HUES64 (cell line): ENCODE results near the gene GARIN5A.

Experiments
- H3K27ac ChIP-seq: 2 replicates; pipeline ENCODE4 v1.7.0; 2013; ENCODE audit warnings: low read depth, low read length, inconsistent platforms
- H3K27me3 ChIP-seq: 2 replicates; pipeline ENCODE4 v1.6.1; 2013; ENCODE audit warnings: mild to moderate bottlenecking, low read length; ENCODE audit not compliant: insufficient read depth
- H3K36me3 ChIP-seq: 2 replicates; pipeline ENCODE4 v1.6.1; 2013; ENCODE audit warnings: mild to moderate bottlenecking, low read length; ENCODE audit not compliant: insufficient read depth
- H3K4me1 ChIP-seq: 2 replicates; pipeline ENCODE4 v1.6.1; 2013; ENCODE audit warnings: mild to moderate bottlenecking, low read length, moderate library complexity; ENCODE audit not compliant: insufficient read depth
- H3K4me3 ChIP-seq: 2 replicates; pipeline ENCODE4 v1.5.1; 2013; ENCODE audit warnings: mild to moderate bottlenecking, low read length, moderate library complexity
- H3K9ac ChIP-seq: 2 replicates; pipeline ENCODE4 v1.6.1; 2013; ENCODE audit warnings: mild to moderate bottlenecking, low read depth, low read length
- H3K9me3 ChIP-seq: 2 replicates; pipeline ENCODE4 v1.6.1; 2013; ENCODE audit warnings: low read depth, low read length; ENCODE audit not compliant: insufficient read depth
- WGBS: fragments of 150-250, 120-280 bp; methylation state at CpG from one replicate; pipeline ENCODE4 v1.1.7; 2013; ENCODE audit warnings: missing lambda C conversion rate; 5-methylcytosine and 5-hydroxymethylcytosine counted together

Gene GARIN5A

GRCh38 chr19:50495020-50495531 lies 18.4 kb upstream of the GARIN5A start:
- Histone ChIP-seq H3K4me3 (no peak overlapping the region), H3K27me3 (peaks cover 61% of the 10 kb centered on the region), H3K27ac (no peak overlapping the region), H3K4me1 (no peaks in the 10 kb centered on the region), H3K9ac (no peak overlapping the region), H3K9me3 (peaks cover 6% of the 10 kb centered on the region; the same call in 1 of the 2 replicates), H3K36me3 (no peaks in the 10 kb centered on the region)
- 86% methylated on average over 5 of the region's 5 CpGs for WGBS

- WGBS = 58% methylated on average over 4 of the region's 7 CpGs
- Histone ChIP-seq H3K27me3 (peaks cover 56% of the 10 kb centered on the region), H3K27ac (no peak overlapping the region), H3K36me3 (no peaks in the 10 kb centered on the region), H3K4me3 (no peak overlapping the region), H3K9ac (no peak overlapping the region), H3K9me3 (peaks cover 6% of the 10 kb centered on the region; the same call in 1 of the 2 replicates), H3K4me1 (no peaks in the 10 kb centered on the region; the same call in 1 of the 2 replicates)
Observed at GRCh38 chr19:50494186-50495019, 17.8 kb upstream of the GARIN5A start.

- Histone ChIP-seq H3K4me1 (no peaks in the 10 kb centered on the region; the same call in 1 of the 2 replicates), H3K4me3 (no peak overlapping the region), H3K27me3 (peaks cover 51% of the 10 kb centered on the region), H3K27ac (no peak overlapping the region), H3K9me3 (peaks cover 6% of the 10 kb centered on the region; the same call in 1 of the 2 replicates), H3K36me3 (no peaks in the 10 kb centered on the region), H3K9ac (no peak overlapping the region)
- 69% methylated on average over 8 of the region's 8 CpGs for WGBS
Observed at GRCh38 chr19:50493171-50493570, 16.5 kb upstream of the GARIN5A start.

- Histone ChIP-seq H3K9me3 (peaks cover 6% of the 10 kb centered on the region; the same call in 1 of the 2 replicates), H3K36me3 (no peaks in the 10 kb centered on the region), H3K27me3 (peaks cover 44% of the 10 kb centered on the region), H3K9ac (no peak overlapping the region), H3K27ac (no peak overlapping the region), H3K4me3 (no peak overlapping the region), H3K4me1 (no peaks in the 10 kb centered on the region; the same call in 1 of the 2 replicates)
- 42% methylated on average over 9 of the region's 12 CpGs for WGBS
Observed at GRCh38 chr19:50492303-50493052, 15.8 kb upstream of the GARIN5A start.

DNA sequence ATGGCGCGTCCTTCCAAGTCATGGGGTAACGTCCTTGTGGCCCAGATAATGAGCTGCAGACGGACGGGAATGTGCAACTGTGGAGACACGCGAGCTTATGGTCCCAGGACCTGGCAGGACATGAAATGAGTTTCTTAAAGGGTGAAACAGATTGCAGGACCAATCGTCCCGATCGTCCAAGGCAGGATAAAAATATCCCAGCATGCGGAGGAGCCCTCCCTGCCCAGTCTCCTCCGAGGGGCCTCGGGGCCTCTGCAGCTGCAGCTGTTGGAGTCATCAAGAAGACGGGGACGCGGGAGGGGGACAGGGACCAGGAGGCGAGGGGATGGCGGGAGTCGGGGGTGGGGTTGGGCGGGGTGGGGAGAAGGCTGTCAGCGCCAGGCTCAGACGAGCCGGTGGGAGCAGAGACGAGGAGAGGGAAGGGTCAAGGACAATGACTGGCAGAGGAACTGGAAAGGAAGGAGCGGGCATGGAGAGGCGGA lies 14.4 kb upstream of the GARIN5A start:
- Histone ChIP-seq H3K9ac (no peak overlapping the region), H3K4me1 (no peaks in the 10 kb centered on the region; the same call in 1 of the 2 replicates), H3K4me3 (no peak overlapping the region), H3K9me3 (peaks cover 17% of the 10 kb centered on the region), H3K27ac (no peak overlapping the region), H3K27me3 (peaks cover 35% of the 10 kb centered on the region), H3K36me3 (no peaks in the 10 kb centered on the region)
- WGBS = 82% methylated on average over 26 of the region's 26 CpGs

DNA sequence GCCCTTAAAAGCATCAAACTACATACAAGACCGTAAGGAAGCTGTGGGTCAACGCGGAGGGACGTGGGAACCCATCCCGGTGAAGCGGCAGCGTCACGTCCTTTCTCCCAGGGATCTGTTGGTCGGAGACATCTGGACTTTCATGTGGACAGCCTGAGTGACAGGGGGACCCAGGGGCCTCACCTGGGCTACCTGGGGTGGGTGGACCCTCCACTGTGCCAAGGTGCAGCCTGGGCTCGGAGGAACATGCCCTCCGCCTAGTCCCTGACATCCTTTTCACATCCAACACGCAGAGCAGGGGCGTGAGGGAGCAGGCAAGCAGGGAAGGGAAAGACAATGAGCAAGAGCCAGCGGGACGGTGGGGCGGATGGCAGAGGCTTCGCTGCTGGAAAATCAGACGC lies 13.8 kb upstream of the GARIN5A start:
- Histone ChIP-seq H3K9ac (no peak overlapping the region), H3K4me3 (no peak overlapping the region), H3K9me3 (peaks cover 23% of the 10 kb centered on the region), H3K4me1 (no peaks in the 10 kb centered on the region; the same call in 1 of the 2 replicates), H3K27me3 (peaks cover 35% of the 10 kb centered on the region), H3K27ac (no peak overlapping the region), H3K36me3 (no peaks in the 10 kb centered on the region)
- 91% methylated on average over 16 of the region's 18 CpGs for WGBS

GRCh38 chr19:50489461-50490011 lies 12.9 kb upstream of the GARIN5A start:
- Histone ChIP-seq H3K4me3 (0 out of 2 replicates have a peak overlapping the region, but pooled peaks have one; percentile 13), H3K9ac (no peak overlapping the region), H3K27me3 (peaks cover 31% of the 10 kb centered on the region), H3K4me1 (no peaks in the 10 kb centered on the region; the same call in 1 of the 2 replicates), H3K9me3 (peaks cover 31% of the 10 kb centered on the region), H3K36me3 (no peaks in the 10 kb centered on the region), H3K27ac (no peak overlapping the region)
- 53% methylated on average over 24 of the region's 24 CpGs for WGBS

DNA sequence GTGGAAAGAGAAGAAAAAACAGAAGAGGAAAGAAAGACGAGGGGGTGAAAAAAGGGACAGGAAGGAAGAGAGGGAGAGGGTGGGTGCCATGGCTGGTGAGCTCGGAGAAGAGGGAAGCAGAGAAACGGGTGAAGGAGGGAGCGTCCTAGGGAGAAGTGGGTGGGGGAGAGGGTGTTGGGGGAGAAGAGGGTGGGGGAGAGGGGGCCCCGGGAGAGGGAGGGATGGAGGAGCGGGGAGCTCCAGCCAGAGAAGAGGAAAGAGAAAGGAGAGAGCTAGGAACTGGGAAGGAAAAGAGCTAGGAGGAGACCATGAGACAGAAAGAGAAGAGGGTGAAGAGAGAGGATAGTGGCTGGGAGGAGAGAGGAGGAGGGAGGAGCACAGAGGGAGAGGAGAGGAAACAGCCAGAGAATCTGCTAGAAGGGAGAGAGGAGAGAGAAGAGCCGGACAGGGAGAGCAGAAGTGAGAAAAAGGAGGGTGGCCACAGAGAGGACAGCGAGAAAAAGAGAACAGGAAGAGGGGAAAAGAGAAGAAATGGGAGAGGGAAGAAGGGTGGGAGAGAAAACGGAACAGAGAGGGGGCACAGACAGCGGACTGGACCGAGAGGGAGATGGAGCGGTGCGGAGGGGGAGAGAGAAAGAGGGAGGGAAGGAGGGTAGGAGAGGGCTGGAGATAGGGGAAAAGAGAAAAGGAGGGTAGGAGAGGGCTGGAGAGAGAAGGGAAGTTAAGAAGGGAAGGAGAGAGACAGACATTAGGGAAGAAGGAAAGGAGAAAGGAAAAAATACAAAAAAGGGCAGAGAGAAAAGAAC lies 11.9 kb upstream of the GARIN5A start:
- H3K4me1 ChIP-seq = no peaks in the 10 kb centered on the region; the same call in 1 of the 2 replicates
- 50% methylated on average over 13 of the region's 13 CpGs for WGBS
- H3K9ac ChIP-seq = no peak overlapping the region
- H3K4me3 ChIP-seq = no peak overlapping the region
- no peaks in the 10 kb centered on the region; the same call in 1 of the 2 replicates for H3K36me3 ChIP-seq
- peaks cover 31% of the 10 kb centered on the region for H3K27me3 ChIP-seq
- peaks cover 31% of the 10 kb centered on the region for H3K9me3 ChIP-seq
- H3K27ac ChIP-seq = no peak overlapping the region

DNA sequence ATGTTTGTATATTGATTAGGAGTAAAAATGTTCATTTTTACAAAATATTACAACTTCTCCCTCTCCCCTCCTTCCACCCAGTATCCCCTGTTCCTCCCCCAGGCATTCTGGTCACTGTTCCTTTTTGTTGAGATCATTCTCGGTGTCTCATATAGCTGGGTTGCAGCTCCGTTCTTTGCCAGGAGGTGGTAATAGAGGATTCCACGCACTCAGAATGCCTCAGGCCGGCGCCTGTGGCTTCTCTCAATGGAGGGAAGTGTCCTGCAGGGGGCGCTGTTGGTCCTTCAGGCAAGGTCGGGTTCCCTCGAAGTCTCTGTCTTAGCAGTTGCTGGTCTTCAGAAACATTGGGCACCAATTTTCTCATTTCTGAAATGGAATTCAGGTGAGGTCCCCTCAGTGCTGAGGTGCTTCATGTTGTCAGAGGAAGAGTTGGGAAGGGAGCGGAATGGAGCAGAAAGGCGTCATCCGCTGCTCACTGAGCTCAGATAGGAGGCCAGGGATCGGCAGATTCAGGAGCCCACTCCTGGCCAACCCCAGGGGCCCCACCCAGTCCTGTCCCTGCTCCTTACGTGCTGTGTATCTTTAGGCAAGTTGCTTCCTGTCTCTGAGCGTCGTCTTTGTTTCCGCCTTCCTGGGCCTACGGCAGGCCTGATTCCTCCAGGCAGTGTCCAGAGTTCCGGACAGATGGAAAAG lies 10.3 kb upstream of the GARIN5A start:
- WGBS = 78% methylated on average over 18 of the region's 18 CpGs
- Histone ChIP-seq H3K4me3 (no peak overlapping the region), H3K4me1 (no peaks in the 10 kb centered on the region; the same call in 1 of the 2 replicates), H3K9me3 (peaks cover 31% of the 10 kb centered on the region), H3K27ac (no peak overlapping the region), H3K9ac (no peak overlapping the region), H3K36me3 (peaks cover 8% of the 10 kb centered on the region; the same call in 1 of the 2 replicates), H3K27me3 (peaks cover 17% of the 10 kb centered on the region)
